GM23248 (cell line): ENCODE results near the gene SLC10A7.

ENCODE experiments used
- EZH2 ChIP-seq: fragments of 200-600 bp; sonication (generic); IDR thresholded peaks from 2 replicates; pipeline ENCODE4 v1.6.1; 2018; ENCODE audit warnings: antibody characterized with exemption, mild to moderate bottlenecking; ENCODE audit not compliant: insufficient read depth, poor library complexity, severe bottlenecking
- EZH2phosphoT487 ChIP-seq: fragments of 200-600 bp; sonication (generic); IDR thresholded peaks from 2 replicates; pipeline ENCODE4 v1.6.1; 2018; ENCODE audit warnings: antibody characterized with exemption, moderate library complexity, mild to moderate bottlenecking, low read depth; ENCODE audit not compliant: insufficient read depth

DNA sequence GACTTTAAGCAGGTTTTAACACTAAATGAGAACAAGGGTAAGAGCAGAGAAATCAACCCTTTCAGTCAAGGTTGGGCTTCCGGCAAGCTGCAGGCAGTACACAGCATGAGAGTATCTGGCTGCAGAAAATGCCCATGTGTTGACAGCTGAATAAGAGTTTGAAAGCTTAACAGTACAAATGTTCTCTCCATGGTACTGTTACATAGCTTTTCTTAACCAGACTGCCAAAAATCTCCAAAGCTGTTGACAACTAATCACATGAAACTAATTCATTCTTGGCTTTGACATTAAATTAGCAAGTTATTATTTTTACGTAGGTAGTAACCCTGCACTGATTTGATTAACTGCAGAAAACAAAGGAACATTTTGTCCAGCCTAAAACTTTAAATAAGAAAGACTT lies 153.5 kb downstream of the SLC10A7 start:
- TF ChIP-seq EZH2phosphoT487 (no peak), EZH2 (no peak)
